Caki2 (cell line): ENCODE measurements around the gene NRXN3. TPM values are rescaled to one million over a fixed set of nuclear protein-coding genes. Genes with fewer than 3 reads are reported as not detected.

Experiments
- DNase-seq: peaks from one replicate; pipeline ENCODE4 v3.0.0-alpha.2; 2015; ENCODE audit warnings: low read depth
- in situ Hi-C: cut with HindIII; loops from 2 replicates; pipeline ENCODE4 v1.10.0; 2016; ENCODE audit warnings: low sequenced_read_pairs, low pct_unique_long_range_greater_than_20kb, mixed read lengths
- total RNA-seq: library from RNA; depleted of rRNA; stranded (reverse); fragments of >200 nt; shearing (Covaris generic); gene quantifications from 2 replicates; pipeline ENCODE4 v1.2.3, GENCODE V29; 2014; ENCODE audit warnings: low replicate concordance; rRNA removed

The NRXN3 gene
- not detected in 2 replicates for total RNA-seq

DNA sequence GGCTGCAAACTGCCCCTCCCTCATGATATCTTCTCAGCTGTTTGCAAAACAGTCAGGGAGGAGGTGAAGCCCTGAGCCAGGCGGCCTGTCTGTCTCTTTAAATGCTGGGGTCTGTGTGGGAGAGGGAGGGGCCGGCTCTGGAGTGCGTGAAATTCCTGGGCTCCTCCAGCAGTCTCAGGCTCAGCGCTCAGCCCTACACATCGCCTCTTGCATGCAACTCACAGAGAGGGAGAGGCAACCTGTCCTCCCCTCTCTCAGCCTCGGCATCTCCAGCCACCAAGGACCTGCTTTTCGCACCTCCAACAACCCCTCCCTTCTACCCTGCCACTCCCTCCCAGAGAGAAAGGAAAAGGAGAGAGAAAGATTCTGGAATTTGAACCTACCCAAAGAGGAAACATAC, at the start of gene NRXN3:
Gene NRXN3, plus strand, starts transcription at position 171 of the 400 bp plus-strand sequence. CDS start 72,721 bp downstream, outside the sequence.
- in situ Hi-C loops, result no loop called here

DNA sequence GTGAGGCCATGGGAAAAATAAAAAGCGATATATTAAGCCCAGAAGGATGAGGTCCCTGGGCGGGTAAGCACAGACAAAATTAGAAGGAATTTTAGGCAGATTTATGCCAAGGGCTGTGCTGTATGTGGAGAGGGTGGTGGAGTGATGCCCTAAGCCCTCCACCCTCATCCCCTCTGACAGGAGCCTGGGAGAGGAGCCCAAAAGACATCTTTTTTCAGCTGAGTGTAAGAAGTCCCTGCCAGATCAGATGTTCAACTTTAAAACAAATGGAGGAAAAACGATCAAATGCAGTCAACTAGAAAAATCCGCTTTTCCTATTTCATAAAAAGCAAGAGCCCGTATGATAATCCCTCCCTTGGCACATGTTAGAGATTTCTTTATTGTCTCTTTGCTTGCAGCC, 47.7 kb upstream of the NRXN3 start:
- in situ Hi-C loops, result no loop called here
- DNase-seq, result no peak

More for the DNA sequence above, at the start of gene NRXN3:
- no peak for DNase-seq

DNA sequence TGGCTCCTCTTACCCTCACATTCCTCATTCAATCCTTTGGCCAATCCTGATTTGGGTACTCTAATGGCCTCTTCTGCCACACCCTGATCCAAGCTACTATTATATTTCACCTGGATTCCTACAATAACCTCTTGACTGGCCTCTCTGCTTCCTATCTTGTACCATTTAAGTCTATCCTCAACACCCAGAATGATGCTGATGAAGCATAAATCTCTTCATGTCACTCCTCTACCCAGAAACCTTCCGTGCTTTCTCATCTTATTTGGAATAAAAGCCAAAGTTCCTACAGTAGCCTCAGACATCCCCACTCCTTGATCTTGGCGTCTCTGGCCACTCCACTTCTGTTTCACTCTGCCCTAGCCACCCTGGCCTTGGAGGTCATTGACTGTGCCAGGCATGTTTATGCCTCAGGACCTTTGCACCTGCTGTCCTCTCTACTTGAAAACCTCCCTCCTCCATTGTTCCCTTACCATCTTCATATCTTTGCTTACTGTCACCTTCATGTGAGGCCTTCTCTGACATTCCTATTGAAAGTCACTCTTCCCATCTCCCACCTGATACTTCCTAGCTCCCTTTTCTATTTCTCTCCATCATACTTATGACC, 46.4 kb upstream of the NRXN3 start:
- no peak for DNase-seq
- in situ Hi-C loops, result no loop called here

DNA sequence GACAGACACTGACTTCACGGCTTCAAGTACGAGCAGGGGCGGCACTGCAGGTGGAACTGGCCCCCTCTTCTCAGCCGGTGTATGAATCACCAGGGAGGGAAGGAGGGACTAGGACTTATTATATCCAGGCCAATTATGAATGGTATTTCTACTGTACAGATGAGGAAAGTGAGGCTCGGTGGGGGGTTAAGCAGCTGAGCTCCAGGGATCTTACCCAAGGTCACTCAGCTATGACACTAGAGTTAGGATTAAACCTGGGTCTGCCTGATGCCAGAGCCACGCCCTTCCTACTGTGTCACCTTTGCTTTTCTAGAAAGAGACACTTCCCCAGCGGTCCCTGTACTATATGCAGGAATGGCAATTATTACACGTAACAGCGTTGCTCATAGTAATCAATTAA, 42.2 kb upstream of the NRXN3 start:
- DNase-seq, result no peak
- in situ Hi-C loops, result no loop called here

DNA sequence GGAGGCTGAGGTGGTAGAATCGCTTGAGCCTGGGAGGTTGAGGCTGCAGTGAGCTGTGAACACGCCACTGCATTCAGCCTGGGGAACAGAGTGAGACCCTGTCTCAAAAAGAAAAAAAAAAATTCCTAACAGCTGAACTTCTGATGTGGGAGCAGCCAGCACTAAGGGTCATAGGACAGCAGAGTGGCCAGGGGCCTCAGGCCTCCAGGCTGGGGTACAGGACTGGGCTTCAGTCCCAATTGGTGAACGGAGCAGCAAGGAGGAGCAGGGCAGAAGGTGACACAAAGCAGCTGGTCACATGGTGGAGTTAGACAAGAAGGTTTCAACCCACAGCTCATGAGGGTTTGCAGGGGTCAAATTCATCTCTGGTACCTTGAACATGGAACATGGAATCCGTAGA, 40.8 kb upstream of the NRXN3 start:
- in situ Hi-C loops, result no loop called here
- DNase-seq, result no peak

DNA sequence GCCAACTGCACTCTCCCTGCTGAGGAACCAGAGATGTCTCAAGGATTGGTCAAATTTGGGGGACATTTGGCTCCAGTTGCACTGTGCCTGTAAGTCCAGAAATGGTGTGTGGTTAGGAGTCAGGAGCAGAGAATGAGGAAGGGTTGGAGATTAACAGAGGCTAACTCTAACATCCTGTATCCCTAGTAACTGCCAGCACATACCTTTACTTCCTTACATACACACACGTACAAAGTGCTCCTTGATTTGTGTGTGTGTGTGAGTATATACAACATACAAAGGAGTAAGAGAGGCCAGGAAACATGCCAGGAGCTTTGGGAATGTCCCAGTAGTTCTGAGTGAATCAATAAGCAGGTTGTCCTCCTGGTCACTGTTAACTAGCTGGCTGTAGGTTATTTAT, 39.8 kb upstream of the NRXN3 start:
- in situ Hi-C loops, result no loop called here
- peak; percentile 30 for DNase-seq

DNA sequence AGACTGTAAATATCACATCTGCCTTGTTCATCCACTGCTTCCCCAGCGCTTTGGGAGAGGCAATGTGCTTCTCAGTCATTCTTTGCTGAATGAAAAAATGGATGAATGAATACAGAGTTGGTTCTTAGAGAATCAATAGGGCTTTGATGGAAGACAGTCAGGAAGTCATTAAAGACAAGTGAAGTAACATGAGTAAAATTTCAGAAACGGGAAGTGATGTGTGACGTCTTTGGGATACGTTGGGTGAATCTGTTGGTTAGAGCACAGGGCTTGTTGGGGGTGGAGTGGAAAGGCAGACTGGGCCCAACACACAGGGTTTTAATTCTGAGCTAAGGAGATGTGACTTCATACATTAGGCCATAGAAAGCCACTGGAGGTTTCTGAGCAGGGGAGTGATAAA, 39.0 kb upstream of the NRXN3 start:
- in situ Hi-C loops, result no loop called here
- DNase-seq, result no peak

DNA sequence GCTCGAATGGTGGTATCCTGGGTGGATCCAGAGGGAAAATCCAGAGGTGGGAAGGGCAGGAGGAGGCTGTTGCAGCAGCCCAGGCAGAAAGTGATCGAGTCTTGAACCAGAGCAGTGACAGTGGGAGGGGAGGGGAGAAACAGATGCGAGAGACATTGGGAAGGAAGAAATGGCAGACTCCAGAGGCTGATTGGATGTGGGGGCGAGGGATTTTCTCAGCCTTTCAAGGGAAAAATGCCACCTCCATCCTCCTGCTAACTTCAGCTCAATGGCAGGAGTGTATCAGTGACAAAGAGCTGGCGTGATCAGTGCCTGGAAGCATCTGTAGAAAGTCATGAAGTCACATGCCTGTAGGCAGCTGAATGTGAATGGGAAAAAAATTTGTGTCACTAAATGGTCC, 38.6 kb upstream of the NRXN3 start:
- in situ Hi-C loops, result no loop called here
- DNase-seq, result no peak

DNA sequence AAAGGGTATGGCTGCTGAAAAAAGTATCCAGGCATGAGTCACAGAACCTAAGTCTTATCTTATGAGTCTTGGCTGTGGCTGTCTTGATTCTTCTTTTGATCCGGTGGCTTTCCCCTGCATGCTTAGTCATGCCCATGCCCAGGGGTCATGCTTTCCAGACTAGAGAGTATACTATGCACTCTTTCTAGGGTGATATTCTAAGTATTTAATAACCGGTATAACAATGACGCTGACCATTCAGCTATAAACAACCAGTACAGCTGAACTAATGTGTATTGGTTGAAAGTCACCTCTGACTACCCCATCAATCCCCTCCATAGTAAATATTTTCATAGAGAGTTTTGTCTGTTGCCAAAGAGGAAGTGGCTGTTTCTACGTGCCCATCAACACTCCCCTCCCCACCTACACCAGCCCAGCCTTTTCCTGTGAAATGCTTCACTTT, 34.7 kb upstream of the NRXN3 start:
- in situ Hi-C loops, result no loop called here
- peak; percentile 83 for DNase-seq

DNA sequence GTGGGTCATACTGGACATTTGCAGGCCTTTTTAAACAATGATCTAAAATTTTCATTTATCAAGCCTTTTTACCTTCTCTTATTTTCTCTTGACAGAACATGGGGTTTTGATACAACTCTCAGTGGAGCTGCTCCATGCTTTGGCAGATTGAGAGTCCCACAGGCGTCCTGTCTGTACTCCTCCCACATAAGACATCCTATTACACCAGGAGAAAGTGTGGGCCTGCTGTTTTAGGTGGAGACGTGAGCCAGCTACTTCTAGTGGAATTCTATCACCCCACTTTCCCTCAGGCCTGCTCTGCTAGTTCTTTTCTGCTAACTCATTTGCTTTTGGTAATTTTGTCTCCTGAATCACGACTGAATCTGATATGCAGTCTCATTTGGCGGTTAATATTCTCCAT, 33.5 kb upstream of the NRXN3 start:
- DNase-seq, result no peak
- in situ Hi-C loops, result no loop called here

DNA sequence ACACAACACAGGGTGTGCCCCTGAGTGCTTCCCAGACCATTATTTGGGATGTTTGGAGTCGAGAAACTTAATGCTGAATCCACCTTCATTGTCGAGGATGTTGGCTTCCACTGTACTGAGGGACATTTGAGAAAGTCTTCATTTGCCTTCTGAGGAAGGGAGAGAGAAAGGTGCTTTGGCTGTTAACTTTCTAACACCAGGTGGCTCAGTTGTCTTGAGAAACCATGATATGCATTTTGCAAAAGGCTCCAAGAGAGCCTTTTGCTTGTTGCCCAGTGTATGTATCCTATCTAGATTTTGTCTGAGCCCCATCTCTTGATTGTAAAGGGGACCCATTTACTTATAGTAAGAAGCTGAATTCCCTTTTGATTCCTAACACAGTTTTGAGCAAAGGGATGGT, 28.6 kb upstream of the NRXN3 start:
- in situ Hi-C loops, result no loop called here
- DNase-seq, result no peak

DNA sequence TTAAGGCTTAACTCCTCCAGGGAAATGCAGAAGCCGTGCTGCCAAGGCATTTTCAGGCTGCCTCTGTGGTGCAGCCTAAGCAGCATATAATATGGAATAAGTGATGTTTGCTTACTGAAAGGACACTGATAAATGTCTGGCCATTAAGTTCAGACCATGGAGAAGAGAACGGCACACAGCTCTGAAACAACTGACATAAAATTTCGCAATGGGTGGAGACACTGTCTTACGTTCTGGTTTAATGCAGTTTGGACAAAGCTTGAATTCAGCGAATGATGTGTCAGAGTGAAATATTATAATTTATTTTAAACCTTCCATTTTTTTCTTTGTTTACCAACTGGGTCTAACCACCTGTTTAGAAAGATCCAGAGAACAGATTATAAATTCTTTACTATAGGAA, 27.2 kb upstream of the NRXN3 start:
- in situ Hi-C loops, result no loop called here
- no peak for DNase-seq

DNA sequence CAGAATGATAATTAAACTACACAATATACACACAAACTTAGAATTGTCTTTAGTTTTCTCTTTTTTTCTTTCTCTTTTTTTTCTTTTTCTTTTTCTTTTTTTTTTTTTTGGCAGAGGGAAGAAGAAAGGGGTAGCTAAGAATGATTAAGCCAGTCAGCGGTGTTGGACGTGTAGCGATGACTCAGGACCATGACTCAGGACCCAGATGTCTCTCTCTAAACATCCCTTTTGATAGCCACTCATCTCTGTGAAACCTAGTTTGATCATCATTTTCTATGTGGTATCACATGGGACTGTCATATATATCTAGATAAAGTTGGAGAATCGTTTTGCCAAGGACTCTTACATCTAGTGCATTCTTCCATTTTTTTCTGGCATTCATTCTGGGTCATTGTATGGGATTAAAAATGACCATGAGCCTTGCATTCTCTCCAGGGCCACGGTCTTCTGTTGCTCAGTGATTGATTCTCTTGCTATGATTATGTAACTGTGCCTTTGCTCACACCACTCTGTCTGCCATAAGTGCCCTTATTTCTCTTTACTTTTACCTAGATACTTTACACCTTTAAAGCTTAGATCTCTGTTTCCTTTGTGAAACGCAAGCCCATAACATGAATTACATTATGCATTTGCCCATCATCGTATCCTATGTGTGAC, 26.6 kb upstream of the NRXN3 start:
- DNase-seq, result peak; percentile 38
- in situ Hi-C loops, result no loop called here

DNA sequence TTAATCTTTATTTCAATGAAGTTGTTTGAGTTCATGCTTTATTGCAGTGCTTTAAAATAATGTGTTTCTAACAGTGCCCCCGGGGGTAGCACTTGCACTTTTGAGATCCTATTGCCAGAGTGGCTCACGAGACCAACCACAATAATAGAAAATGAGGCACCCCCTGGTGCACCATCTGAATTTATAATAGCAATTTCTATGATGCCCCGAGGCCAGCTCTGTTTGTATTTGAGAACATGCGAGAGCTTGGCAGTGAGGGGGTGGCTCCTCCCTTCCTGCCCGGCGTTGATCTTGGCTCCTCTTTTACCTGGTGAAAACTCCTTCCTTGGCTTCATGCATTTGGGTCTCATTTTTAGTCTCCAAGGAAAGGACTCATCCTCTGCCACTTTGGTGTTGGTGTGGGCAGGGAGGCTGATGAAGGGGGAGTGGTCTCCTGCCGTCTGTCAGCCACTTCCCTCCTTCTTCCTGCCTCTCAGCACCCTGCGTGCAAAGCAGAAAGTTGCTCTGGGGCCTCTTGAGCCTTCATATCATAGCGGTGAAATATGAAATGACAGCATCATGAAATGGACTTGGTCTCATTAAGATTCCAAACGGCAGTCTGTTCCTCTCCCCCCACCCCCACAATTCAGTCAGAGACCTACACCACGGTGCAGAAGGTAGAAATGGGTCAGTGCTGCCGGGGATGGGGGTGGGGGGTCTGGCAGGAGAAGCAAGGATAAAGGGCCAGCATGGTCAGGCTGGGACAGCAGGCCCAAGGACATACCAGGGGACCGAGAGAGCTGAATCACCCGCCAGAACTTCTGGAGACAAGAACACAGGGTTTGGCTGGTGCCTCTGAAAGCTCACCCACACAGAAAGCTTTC, 17.7 kb upstream of the NRXN3 start:
- no peak for DNase-seq
- in situ Hi-C loops, result no loop called here

DNA sequence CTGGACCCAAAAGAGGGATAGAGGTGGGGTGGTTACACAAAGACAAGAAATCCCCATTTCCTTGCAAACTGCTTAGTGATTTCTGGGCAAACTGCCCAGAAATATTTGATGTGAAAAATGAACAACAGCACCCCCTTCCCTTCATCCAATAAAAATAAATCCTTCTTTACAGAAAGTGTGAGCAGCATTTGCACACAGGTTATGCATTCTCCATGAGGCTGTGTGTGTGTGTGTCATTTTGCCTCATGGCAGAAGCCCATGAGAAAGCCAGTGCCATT, 17.2 kb upstream of the NRXN3 start:
- DNase-seq, result no peak
- in situ Hi-C loops, result no loop called here

DNA sequence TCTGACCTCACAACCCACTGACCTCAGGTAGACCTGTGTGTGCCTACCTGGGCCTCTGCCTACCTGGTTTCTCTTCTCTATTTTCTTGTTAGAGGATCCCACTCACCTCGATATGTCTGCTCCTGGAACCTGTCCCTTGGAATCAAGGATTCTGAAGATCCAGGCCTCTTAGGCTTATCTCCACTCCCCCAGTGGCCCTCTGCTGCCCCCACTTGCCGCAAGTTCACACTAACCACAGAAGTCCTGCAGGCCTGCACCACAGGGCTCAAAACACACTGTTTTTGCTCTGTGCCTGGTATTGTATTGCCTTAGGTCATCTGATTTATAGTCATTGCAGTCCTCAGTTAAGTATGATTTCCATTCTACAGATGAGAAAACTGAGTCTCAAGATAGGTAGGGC, 15.3 kb upstream of the NRXN3 start:
- in situ Hi-C loops, result no loop called here

DNA sequence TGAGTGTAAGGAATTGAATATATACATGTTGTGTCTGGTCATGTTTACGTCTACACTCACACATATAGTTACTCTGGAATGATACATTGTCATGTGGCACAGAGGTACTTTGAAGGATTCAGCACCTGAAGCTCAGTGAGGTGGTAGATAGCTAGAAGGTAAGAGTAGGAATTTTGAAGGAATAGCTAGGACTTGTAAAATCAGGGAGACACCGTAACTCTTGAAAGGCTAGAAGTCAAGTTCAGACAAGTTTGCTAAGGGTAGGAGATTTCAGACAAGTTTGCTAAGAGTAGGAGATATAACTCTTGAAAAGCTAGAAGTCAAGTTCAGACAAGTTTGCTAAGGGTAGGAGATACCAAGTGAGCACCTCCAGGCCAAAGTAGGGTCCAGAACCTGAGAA, 14.0 kb upstream of the NRXN3 start:
- DNase-seq, result no peak
- in situ Hi-C loops, result no loop called here

More for the DNA sequence above, 15.3 kb upstream of the NRXN3 start:
- no peak for DNase-seq

DNA sequence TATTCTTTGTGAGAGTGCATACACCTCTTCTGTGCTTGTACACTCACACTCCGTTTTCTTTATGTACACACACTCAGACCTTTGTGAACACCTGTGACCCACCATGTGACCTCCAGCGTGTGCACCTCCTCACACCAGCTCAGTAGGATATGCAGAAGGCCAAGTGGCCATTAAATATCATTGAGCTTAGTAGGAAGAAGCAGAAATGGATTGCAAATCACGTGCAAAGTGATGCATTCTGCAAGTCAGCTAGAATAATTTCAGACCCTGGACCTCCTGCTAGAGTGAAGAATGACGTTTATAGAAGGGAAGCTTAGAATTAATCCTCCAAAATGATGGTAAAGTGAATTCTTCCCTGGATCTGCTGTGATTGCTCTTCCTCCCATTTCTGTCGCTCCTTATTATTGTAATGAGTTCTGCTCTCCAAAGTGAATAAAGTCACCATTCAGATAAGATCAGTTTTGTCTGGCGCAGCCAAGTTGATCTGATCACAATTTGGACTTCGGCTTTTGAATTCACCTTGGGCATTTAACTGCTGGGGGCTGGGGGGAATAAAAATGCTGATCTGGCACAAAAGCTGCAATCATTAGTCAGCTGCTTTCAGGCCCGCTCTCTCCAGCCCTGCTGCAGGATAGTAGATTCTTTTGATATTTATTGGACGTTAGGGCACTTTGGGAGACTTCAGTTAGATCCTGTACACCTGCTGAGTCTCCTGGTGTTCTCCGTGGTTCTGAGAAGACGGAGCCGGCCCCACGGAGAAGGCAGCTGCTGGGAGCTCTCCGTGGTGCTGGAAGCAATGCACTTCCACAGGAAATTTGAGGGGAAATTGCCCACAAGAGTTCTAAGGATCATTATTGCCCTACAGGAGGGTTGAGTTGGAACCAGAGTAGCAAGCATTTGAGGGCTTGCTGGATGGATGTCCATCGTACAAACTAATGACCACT, 12.4 kb upstream of the NRXN3 start:
- in situ Hi-C loops, result no loop called here
- DNase-seq, result no peak
